ENCODE measurements around the gene ZNF142.

DNA sequence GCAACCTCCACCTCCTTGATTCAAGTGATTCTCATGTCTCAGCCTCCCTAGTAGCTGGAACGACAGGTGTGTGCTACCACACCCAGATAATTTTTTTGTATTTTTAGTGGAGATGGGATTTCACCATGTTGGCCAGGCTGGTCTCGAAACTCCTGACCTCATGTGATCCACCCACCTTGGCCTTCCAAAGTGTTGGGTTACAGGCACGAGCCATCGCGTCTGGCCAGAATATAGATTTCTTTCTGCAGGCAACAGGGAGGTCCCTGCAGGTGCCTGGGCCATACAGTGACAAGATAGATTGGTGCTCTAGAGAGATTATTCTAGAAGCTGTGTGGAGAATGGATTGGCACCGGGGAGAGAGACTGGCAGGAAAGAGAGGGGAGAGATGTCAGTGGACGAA lies 38.4 kb downstream of the ZNF142 start:
- TF ChIP-seq ZNF217 (CRISPR knock-in tag; IDR thresholded peaks at IDR 0.05): no peak
- no peak for TF ChIP-seq EZH2 (IDR thresholded peaks at IDR 0.05; ENCODE audit: borderline replicate concordance, low read depth, low read length)
- TF ChIP-seq ADNP (tag; IDR thresholded peaks at IDR 0.05): no peak
- TF ChIP-seq NR1H2 (CRISPR knock-in tag; IDR thresholded peaks at IDR 0.05): no peak
- no peak for TF ChIP-seq KDM5B (IDR thresholded peaks at IDR 0.05; ENCODE audit: insufficient replicate concordance, low read depth, low read length)
- TF ChIP-seq SMAD2 (IDR thresholded peaks at IDR 0.05; ENCODE audit: low read depth, low read length): no peak
- TF ChIP-seq MCM2 (IDR thresholded peaks at IDR 0.05; ENCODE audit: low read depth): no peak
- no peak for TF ChIP-seq POLR2A (conservative IDR thresholded peaks at IDR 0.05)
- no peak for TF ChIP-seq ZFX (CRISPR knock-in tag; IDR thresholded peaks at IDR 0.05)
- TF ChIP-seq ZBTB7A (IDR thresholded peaks at IDR 0.05; ENCODE audit: borderline replicate concordance, control insufficient read depth, low read depth, low read length): no peak
- TF ChIP-seq POLR2AphosphoS2 (IDR thresholded peaks at IDR 0.05; ENCODE audit: low read length): no peak

Measured in K562 (cell line).